ENCODE data around the gene SLC16A11. TPM values are rescaled to one million over a fixed set of nuclear protein-coding genes. Genes with fewer than 3 reads are reported as not detected.

The SLC16A11 gene
- total RNA-seq, 1 donor from 2014 or later: not detected

DNA sequence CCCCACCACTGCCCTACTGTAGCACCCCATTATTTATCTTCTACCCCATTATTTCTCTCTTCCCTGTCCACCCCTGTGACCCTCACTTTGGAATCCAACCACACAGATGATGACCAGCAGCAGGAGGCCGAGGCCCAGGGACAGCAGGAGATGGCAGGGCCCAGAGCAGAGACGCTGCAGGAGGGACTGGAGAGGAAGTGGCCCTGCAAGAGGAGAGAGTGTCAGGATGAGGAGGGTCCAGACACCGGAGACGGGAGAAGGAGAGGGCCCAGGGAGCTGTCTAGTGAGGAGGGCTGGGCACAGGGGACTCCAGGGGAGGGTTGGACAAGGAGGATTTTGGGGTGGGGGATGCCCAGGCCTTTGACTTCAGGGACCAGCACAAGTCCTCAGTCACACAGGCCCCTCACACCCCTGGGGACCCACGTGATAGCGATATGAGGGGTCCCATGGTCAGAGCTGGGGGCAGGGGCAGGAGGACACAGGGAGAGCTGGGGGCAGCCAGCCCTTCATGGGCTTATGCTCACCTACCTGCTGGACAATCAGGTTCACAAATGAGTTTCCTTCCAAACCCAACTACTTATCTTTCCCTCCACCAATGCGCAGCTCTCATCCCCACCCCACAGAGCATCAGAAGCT, 34.1 kb upstream of the SLC16A11 start:
- Mint-ChIP-seq H3K4me3 (peak overlapping the region; percentile 57), H3K36me3 (no peaks in the 10 kb centered on the region), H3K4me1 (no peaks in the 10 kb centered on the region), H3K9me3 (peaks cover 13% of the 10 kb centered on the region), H3K27me3 (ENCODE audit: insufficient read depth, low read depth) (peaks cover 34% of the 10 kb centered on the region), H3K27ac (no peak overlapping the region)
- no peak for DNase-seq (ENCODE audit: low spot score)
- Histone ChIP-seq H3K9ac (no peak overlapping the region), H3K4me1 (no peaks in the 10 kb centered on the region), H3K79me2 (ENCODE audit: low read depth) (no peaks in the 10 kb centered on the region), H3K36me3 (no peaks in the 10 kb centered on the region), H3K4me2 (no peak overlapping the region), H3K9me3 (ENCODE audit: low read depth) (no peaks in the 10 kb centered on the region), H3K27me3 (no peaks in the 10 kb centered on the region), H3K27ac (no peak overlapping the region), H3K4me3 (no peak overlapping the region), H4K20me1 (ENCODE audit: low read depth) (no peaks in the 10 kb centered on the region), H2AFZ (replicated peaks) (no peak overlapping the region), H3F3A (ENCODE audit: low read depth) (no peaks in the 10 kb centered on the region)
- TF ChIP-seq, protein P1, sequence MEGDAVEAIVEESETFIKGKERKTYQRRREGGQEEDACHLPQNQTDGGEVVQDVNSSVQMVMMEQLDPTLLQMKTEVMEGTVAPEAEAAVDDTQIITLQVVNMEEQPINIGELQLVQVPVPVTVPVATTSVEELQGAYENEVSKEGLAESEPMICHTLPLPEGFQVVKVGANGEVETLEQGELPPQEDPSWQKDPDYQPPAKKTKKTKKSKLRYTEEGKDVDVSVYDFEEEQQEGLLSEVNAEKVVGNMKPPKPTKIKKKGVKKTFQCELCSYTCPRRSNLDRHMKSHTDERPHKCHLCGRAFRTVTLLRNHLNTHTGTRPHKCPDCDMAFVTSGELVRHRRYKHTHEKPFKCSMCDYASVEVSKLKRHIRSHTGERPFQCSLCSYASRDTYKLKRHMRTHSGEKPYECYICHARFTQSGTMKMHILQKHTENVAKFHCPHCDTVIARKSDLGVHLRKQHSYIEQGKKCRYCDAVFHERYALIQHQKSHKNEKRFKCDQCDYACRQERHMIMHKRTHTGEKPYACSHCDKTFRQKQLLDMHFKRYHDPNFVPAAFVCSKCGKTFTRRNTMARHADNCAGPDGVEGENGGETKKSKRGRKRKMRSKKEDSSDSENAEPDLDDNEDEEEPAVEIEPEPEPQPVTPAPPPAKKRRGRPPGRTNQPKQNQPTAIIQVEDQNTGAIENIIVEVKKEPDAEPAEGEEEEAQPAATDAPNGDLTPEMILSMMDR (IDR thresholded peaks at IDR 0.05): no peak
- TF ChIP-seq EZH2phosphoT487 (IDR thresholded peaks at IDR 0.05): no peak
- no peak for TF ChIP-seq EZH2 (IDR thresholded peaks at IDR 0.05)

DNA sequence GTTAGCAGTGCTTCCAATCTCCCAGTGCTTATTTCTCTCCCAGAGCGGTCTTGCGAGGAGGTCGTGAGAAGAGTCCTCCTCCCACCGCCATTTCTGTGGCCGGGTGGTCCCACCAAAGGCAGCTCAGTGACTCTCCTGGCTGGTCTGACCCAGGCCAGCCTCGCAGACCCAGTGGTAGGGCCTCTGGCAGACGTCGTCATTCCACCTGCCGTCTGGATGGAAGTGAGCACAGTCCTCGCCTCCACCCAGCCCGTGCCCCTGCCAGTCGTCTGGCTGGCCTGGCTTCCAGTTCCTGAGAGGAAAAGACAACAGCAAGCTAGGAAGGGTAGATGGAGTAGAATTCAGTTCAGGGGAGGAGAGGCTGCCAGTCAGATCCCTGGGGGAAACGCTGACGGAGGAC, 31.0 kb upstream of the SLC16A11 start:
- H3K4me3 ChIP-seq: no peak overlapping the region
- Mint-ChIP-seq H3K4me1 (no peaks in the 10 kb centered on the region), H3K27me3 (ENCODE audit: insufficient read depth, low read depth) (peaks cover 26% of the 10 kb centered on the region), H3K4me3 (no peak overlapping the region), H3K9me3 (peaks cover 10% of the 10 kb centered on the region), H3K36me3 (no peaks in the 10 kb centered on the region), H3K27ac (no peak overlapping the region)
- H3K9me3 ChIP-seq (ENCODE audit: low read depth): no peaks in the 10 kb centered on the region
- no peaks in the 10 kb centered on the region for H4K20me1 ChIP-seq (ENCODE audit: low read depth)
- no peak overlapping the region for H3K27ac ChIP-seq
- no peak overlapping the region for H3K4me2 ChIP-seq
- no peak for DNase-seq (ENCODE audit: low spot score)
- H3K9ac ChIP-seq: no peak overlapping the region
- no peaks in the 10 kb centered on the region for H3K79me2 ChIP-seq (ENCODE audit: low read depth)
- no peaks in the 10 kb centered on the region for H3K4me1 ChIP-seq
- H3K36me3 ChIP-seq: no peaks in the 10 kb centered on the region
- H3K27me3 ChIP-seq: no peaks in the 10 kb centered on the region
- TF ChIP-seq EZH2phosphoT487 (IDR thresholded peaks at IDR 0.05) (no peak), EZH2 (IDR thresholded peaks at IDR 0.05) (no peak)
- TF ChIP-seq, protein P1 (IDR thresholded peaks at IDR 0.05): no peak
- H3F3A ChIP-seq (ENCODE audit: low read depth): no peaks in the 10 kb centered on the region
- no peak overlapping the region for H2AFZ ChIP-seq (replicated peaks)

DNA sequence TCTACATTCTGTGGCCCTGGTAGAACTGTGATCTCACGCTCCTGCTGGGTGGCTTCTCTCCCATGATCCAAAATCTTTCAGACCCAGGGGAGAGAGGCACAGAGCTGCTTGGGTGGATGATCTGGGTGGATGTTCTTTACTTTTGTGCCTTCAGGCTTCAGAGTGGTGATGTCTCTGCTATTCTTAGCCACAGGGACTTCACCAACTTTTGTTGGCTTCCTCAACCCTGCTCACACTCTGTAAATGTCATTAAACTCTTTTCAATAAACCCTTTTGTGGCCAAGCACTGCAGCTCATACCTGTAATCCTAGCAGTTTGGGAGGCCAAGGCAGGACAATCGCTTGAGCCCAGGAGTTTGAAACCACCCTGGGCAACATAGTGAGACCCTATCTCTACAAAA, 28.5 kb upstream of the SLC16A11 start:
- Histone ChIP-seq H3K27ac (no peak overlapping the region), H3K27me3 (no peaks in the 10 kb centered on the region), H4K20me1 (ENCODE audit: low read depth) (no peaks in the 10 kb centered on the region), H3K4me3 (no peak overlapping the region), H2AFZ (replicated peaks) (no peak overlapping the region), H3K4me2 (no peak overlapping the region), H3K9me3 (ENCODE audit: low read depth) (no peaks in the 10 kb centered on the region), H3K9ac (no peak overlapping the region), H3F3A (ENCODE audit: low read depth) (no peaks in the 10 kb centered on the region), H3K36me3 (no peaks in the 10 kb centered on the region), H3K79me2 (ENCODE audit: low read depth) (no peaks in the 10 kb centered on the region), H3K4me1 (no peaks in the 10 kb centered on the region)
- no peaks in the 10 kb centered on the region for H3K4me1 Mint-ChIP-seq
- peaks cover 14% of the 10 kb centered on the region for H3K27me3 Mint-ChIP-seq (ENCODE audit: insufficient read depth, low read depth)
- H3K36me3 Mint-ChIP-seq: peaks cover 5% of the 10 kb centered on the region
- DNase-seq (ENCODE audit: low spot score): no peak
- TF ChIP-seq EZH2phosphoT487 (IDR thresholded peaks at IDR 0.05) (no peak), EZH2 (IDR thresholded peaks at IDR 0.05) (no peak)
- TF ChIP-seq, protein P1 (IDR thresholded peaks at IDR 0.05): no peak
- no peak overlapping the region for H3K27ac Mint-ChIP-seq
- H3K9me3 Mint-ChIP-seq: peaks cover 23% of the 10 kb centered on the region
- no peak overlapping the region for H3K4me3 Mint-ChIP-seq
